HFFc6 (cell line): Measurements from ENCODE around the gene ZRANB1. TPM values are rescaled to one million over a fixed set of nuclear protein-coding genes. Genes with fewer than 3 reads are reported as not detected.

Experiments
- DNase-seq: peaks from one replicate; pipeline ENCODE4 v3.0.0-alpha.2; 2018
- H3K27ac Mint-ChIP-seq: 2 replicates; pipeline ENCODE4 v1.8.0; 2020; ENCODE audit warnings: mild to moderate bottlenecking, mixed read lengths
- H3K27me3 Mint-ChIP-seq: 2 replicates; pipeline ENCODE4 v1.8.0; 2021; ENCODE audit warnings: mild to moderate bottlenecking, moderate library complexity, mixed read lengths; ENCODE audit not compliant: insufficient read depth
- H3K36me3 Mint-ChIP-seq: 2 replicates; pipeline ENCODE4 v1.8.0; 2021; ENCODE audit warnings: low read depth, mixed read lengths
- H3K4me1 Mint-ChIP-seq: 2 replicates; pipeline ENCODE4 v1.8.0; 2020; ENCODE audit warnings: low read depth, mixed read lengths
- H3K4me3 Mint-ChIP-seq: 2 replicates; pipeline ENCODE4 v1.8.0; 2020; ENCODE audit warnings: mild to moderate bottlenecking, moderate library complexity, mixed read lengths
- H3K9me3 Mint-ChIP-seq: 2 replicates; pipeline ENCODE4 v1.8.0; 2020; ENCODE audit warnings: mild to moderate bottlenecking, mixed read lengths
- CTCF ChIP-seq: fragments of 200-600 bp; sonication (generic); IDR thresholded peaks from 2 replicates; pipeline ENCODE4 v1.5.0; 2021; ENCODE audit warnings: antibody characterized with exemption, mild to moderate bottlenecking
- total RNA-seq, 6 experiments: library from RNA; stranded (reverse); fragmentation: NEBNext Ultra II Directional; extraction: Animal tissue kit (Norgen Biotek cat#: 25700); gene quantifications; 2 replicates in 1 of 6; 3 replicates in 5 of 6; pipeline ENCODE4 v1.2.3, GENCODE V29; 2021

ZRANB1 gene
- total RNA-seq, 6 experiments from 2014 or later: 11.8 to 13.6 (median 12.6) TPM

GRCh38 chr10:125027871-125028869, 86.2 kb downstream of the ZRANB1 start:
- peaks cover 66% of the 10 kb centered on the region for H3K4me1 Mint-ChIP-seq
- H3K27me3 Mint-ChIP-seq: peaks cover 3% of the 10 kb centered on the region
- peak; percentile 71 for DNase-seq
- H3K4me3 Mint-ChIP-seq: peak overlapping the region; percentile 65
- H3K27ac Mint-ChIP-seq: peak overlapping the region; percentile 86
- H3K9me3 Mint-ChIP-seq: no peaks in the 10 kb centered on the region
- H3K36me3 Mint-ChIP-seq: peaks cover 16% of the 10 kb centered on the region
- TF ChIP-seq CTCF: no peak

- Mint-ChIP-seq H3K4me1 (peaks cover 64% of the 10 kb centered on the region), H3K4me3 (peak overlapping the region; percentile 76), H3K27me3 (peaks cover 3% of the 10 kb centered on the region)
Measured at GRCh38 chr10:125029584-125030242, 87.8 kb downstream of the ZRANB1 start.

GRCh38 chr10:125030567-125031197, 88.8 kb downstream of the ZRANB1 start:
- H3K4me1 Mint-ChIP-seq: peaks cover 64% of the 10 kb centered on the region
- no peak for DNase-seq
- peaks cover 8% of the 10 kb centered on the region for H3K36me3 Mint-ChIP-seq
- no peak overlapping the region for H3K27ac Mint-ChIP-seq
- TF ChIP-seq CTCF: no peak
- no peak overlapping the region for H3K4me3 Mint-ChIP-seq
- no peaks in the 10 kb centered on the region for H3K9me3 Mint-ChIP-seq
- H3K27me3 Mint-ChIP-seq: peaks cover 3% of the 10 kb centered on the region

More at GRCh38 chr10:125029584-125030242, 87.8 kb downstream of the ZRANB1 start:
- TF ChIP-seq CTCF: no peak
- DNase-seq: peak; percentile 23
- H3K27ac Mint-ChIP-seq: peak overlapping the region; percentile 83
- no peaks in the 10 kb centered on the region for H3K9me3 Mint-ChIP-seq
- peaks cover 10% of the 10 kb centered on the region for H3K36me3 Mint-ChIP-seq

- Mint-ChIP-seq H3K4me1 (peaks cover 82% of the 10 kb centered on the region), H3K36me3 (peaks cover 19% of the 10 kb centered on the region), H3K4me3 (no peak overlapping the region), H3K9me3 (no peaks in the 10 kb centered on the region), H3K27me3 (peaks cover 3% of the 10 kb centered on the region), H3K27ac (peak overlapping the region; percentile 67)
- no peak for DNase-seq
- TF ChIP-seq CTCF: no peak
Measured at GRCh38 chr10:125032474-125033020, 90.6 kb downstream of the ZRANB1 start.
